ENCODE results near the gene PACRG. TPM values are rescaled to one million over a fixed set of nuclear protein-coding genes. Genes with fewer than 3 reads are reported as not detected.

The PACRG gene
- total RNA-seq, 1 donor from 2014 or later = 7.3 TPM

DNA sequence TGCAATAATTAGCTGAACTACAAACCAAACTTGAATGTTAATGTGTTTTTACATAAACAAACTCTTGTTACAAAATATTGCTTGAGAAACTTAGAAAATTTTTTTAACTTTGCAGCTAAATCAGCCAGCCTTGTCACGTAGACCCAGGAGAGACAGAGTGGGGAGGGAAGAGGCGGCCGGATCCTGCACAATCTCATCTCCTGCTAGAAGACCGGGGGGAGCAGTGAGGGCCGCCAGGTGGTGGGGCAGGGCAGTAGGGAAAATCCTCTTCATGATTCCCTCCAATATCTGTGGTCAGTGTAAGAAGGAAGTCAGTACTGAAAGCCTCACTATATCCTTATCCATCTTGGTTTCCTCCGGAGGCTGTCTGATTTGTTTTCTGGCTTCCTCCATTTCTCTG is 193.3 kb downstream of the PACRG start:
- DNase-seq (ENCODE audit: low spot score in 2 of 2) (no peak), FAIRE-seq (no peak)

DNA sequence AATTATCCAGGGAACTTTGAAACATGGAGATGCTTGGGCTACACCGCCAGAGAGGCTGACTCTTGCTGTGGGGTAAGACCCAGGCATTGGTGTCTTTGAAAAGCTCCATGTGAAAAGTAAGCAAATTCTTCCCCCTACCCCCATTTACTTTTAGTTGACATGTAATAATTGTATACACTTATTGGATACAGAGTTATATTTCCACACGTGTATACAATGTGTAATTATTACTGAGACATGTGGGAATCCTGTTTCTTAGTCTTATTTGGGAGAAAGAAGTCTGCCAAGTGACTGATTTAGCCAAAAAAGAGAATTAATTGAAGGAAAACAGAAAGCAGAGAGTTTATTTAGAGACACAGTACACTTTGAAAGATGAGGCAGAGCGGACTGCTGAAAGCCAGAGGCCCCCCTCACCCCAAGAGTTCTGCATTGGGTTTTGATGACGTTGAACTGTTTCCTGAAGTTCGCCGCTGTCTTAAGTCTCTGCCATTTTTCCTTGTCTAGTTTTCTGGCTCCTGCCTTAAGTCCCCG is 193.8 kb downstream of the PACRG start:
- FAIRE-seq = no peak
- no peak for DNase-seq (ENCODE audit: low spot score in 2 of 2)

DNA sequence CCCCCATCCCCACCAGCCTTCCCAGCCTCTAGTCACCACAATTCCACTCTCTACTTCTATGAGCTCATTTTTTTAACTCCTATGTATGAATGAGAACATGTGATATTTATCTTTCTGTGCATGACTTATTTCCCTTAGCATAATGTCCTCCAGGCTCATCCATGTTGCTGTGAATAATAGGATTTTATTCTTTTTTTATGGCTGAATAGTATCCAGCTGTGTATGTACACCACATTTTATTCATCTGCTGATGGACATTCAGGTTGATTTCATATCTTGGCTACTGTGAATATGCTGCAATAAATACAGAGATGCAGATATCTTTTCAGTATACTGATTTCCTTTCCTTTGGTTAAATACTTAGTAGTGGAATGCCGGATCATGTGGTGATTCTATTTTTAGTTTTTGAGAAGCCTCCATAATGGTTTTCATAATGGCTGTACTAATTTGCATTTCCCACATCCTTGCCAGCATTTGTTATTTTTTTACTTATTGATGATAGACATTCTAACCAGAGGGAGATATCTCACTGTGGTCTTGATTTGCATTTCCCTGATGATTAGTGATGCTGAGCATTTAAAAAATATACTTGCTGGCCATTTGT is 194.9 kb downstream of the PACRG start:
- DNase-seq (ENCODE audit: low spot score in 2 of 2) (no peak), FAIRE-seq (no peak)

DNA sequence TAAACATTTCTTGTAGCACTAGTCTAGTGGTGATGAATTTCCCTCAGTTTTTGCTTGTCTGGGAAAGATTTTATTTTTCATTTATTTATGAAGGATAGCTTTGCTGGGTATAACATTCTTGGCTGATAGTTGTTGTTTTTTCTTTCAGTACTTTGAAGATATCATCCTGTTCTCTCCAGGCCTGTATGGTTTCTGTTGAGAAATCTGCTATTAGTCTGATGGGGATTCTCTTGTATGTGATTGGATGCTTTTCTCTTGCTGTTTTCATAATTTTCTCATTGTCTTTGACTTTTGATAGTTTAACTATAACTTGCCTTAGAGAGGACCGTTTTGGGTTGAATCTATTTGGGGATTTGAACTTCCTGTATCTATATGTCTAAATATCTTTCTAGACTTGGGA is 207.1 kb downstream of the PACRG start:
- DNase-seq (ENCODE audit: low spot score in 2 of 2) (no peak), FAIRE-seq (no peak)

DNA sequence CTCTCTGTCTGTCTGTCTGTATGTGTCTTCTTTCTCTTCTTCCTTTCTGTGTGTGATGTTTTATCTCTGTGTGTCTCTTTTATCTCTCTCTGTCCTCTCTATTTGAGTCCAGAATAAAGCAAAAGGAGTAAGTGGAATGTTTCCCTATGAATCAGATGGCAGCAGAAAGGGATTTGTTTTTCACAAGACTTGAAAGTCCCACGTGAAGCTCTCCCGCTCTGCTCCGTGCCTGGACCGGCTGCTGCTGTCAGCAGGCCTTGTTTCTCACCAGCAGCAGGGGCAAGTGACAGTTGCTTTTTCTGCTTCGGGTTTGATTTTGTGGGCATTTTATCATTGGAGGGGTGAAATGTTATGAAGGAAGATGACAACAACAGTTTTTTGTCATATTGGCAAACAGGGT is 212.7 kb downstream of the PACRG start:
- DNase-seq (ENCODE audit: low spot score in 2 of 2) (no peak), FAIRE-seq (no peak)

DNA sequence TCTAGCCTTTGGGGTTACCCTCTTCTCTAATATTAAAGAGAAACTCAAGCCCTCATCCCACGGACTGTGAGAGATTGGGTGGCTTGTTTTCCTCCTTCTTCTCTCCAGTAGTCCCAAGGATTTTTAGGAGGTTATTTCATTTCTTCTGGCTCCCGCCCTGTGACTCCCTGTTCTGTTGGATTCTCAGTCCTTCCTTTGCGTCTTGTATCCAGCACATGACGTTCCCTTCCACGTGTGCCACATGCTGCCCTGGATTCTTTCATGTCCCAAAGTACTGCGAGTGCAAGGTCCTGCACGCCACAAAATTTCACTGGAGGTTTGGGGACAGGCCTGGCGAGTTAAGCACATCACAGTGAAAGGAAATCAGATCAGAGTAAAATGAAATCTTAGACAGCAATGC is 213.4 kb downstream of the PACRG start:
- no peak for FAIRE-seq
- DNase-seq (ENCODE audit: low spot score in 2 of 2) = no peak

DNA sequence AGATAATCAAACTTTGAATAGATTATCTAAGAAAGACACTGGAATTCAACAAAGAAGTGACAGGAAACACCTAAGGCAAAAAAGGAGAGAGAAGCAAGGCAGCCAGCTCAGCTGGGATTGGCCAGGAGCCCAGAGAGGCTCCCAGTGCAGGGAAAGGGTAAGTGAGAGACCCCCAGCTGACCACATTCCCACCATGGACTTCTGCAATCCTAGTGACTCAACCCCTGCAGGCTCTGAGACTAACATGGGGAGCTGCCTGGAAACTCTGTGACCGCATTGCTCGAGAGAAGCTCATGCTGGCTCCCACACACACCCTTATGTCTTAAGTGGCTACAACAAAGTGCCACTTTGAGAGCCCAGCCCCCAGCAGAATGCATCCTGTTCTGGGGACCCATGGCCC is 215.1 kb downstream of the PACRG start:
- DNase-seq (ENCODE audit: low spot score in 2 of 2) = no peak

DNA sequence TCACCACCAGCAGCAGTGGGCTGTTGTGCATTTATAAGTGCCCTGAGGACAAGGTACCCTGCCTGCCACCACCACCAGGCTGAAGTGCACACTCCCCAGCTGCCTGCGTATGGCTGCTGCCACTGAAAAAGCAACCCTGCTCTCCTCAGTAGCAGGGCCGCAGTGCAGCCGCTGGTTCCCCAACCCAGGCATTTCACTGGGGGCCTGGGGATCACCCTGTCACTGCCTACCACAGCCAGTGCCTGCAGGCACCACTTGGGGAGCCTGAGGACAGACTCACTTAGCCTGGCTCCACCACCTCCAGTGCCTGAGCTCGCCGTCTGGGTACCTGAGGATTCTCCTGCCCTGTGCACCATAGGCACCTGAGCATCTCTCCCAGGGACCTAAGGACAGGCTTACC is 215.6 kb downstream of the PACRG start:
- DNase-seq (ENCODE audit: low spot score in 2 of 2) (no peak), FAIRE-seq (no peak)

More for the DNA sequence above, 215.1 kb downstream of the PACRG start:
- FAIRE-seq = no peak

DNA sequence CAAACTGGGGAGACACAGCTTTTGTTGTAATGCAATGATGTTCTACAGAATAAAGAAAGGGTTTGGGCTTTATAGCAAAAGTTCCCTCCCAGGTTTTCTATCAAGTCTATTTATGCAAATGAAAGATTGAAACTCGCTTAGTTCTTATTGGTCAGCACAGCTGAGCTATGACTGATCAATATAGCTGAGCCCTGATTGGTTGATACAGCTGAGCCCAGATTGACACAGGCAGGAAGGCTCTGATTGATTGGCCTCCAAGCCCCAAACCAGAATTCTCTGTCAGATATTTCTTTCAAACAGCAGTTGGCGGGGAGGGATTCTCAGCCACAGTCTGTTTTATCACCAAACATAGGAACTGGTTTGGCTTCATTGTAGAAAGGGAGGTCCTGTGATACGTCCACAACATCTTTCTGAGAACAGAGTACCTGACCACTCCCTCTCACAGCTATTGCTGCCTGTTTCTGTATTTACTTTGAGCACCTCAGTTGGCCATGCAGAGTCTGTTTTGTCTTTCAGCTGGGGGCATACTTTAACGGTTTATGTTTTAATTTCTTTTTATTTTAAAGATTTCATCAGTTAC is 223.5 kb downstream of the PACRG start:
- no peak for FAIRE-seq
- no peak for DNase-seq (ENCODE audit: low spot score in 2 of 2)

DNA sequence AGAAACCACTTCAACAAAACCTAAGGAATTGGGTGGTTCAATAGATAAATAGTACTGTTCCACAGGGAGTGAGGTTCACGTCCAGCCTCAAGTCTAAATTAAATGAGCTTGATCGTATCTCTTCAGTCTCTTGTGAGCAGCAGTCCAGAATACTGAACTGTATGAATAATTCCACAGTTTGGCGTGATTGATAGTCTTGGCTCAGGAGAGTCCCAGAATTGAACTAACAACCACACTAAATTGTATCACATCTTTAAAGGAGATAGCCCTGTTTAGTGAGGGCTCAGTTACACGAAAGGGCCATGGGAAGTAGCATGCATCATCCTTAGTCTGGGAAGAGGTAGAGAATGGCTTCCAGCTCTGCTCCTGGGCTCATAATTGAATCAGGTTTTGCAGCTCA is 224.6 kb downstream of the PACRG start:
- no peak for DNase-seq (ENCODE audit: low spot score in 2 of 2)
- no peak for FAIRE-seq

DNA sequence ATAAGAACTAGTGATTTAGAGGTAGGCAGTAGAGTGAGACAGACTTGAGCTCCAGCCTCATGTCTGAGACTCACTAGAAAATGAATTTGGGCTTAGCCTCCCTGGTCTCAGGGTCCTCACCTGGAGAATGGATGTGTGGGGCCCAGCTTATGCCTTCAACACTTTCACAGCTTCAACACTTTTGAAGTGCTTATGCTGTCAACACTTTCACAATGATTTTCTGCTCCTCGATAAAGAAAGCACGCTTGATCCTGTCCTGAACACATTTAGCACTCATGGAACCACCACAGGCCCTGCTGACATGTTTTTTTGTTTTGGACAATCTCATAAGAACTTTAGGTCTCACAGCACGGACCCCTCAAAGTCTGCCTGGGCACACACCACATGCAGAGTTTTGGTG is 229.3 kb downstream of the PACRG start:
- no peak for DNase-seq (ENCODE audit: low spot score in 2 of 2)
- FAIRE-seq = no peak

DNA sequence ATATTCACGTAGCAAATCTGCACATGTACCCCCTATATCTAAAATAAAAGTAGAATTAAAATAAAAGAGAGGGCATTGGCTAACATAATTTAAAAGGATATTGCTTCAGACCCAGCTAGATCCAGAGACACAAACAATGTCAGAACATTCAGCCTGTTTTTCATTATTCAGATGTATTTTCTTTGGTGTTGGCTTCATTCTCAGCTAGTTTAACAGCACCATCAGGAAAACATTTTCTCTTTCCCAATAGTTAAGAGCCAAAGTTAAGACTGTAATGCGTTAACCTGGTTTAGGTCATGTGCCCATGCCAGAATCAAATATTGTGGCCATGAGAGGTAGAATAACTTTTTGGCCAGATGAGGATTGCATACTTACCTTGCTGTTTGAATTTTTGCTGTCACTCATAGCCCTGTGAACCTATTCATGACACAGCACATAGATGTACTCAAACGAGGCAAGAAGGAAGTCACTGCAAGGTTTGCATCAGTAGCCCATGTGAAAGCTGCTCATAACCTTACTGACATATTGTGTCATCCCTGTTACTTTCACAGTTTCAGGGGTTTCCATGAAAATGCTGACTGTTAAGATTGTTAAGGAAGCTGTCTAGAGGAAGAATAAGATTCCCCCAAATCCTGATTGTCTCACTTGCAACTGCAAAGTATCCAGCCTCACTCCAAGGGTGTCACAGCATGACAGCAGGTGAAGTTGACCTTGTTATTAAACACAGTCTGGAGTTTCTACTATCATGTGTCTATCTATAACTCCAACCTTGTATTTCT is 233.1 kb downstream of the PACRG start:
- FAIRE-seq (no peak), DNase-seq (ENCODE audit: low spot score in 2 of 2) (no peak)

DNA sequence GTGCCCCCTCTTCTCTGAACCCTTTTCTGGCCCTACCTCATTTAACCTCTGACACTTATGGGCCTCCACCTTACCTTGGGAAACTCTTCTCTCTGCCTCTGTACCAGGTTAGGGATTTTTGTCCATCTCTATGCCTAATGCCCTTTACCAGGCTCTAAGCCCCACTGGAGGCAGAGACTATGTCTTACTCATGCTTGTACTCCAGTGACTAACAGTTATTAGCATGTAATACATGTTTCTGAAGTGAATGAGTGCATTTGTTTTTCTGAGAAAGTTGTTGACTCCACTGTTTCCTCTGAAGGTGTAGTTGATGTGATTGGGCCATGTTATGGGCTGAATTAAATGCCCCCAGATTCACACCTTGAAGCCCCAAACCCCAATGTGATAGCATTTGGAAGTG is 234.3 kb downstream of the PACRG start:
- FAIRE-seq = no peak
- no peak for DNase-seq (ENCODE audit: low spot score in 2 of 2)

DNA sequence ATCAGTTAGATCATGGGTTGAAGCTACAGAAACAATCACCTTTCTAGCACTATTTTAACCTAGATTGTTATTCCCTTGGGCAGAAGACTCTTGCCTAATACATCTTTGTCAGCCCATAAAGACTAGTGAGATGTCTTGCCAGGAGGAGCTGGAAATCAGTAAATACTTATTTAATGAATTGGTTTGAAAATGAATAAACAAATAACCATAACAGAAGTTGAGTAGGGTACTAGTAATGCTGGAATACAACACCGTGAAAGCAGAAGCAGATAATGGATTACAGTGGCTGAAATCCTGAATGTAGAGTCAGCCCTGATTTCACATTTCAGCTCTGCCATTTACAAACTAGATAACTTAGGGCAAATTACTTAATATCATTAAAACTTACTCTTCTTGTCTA is 236.1 kb downstream of the PACRG start:
- DNase-seq (ENCODE audit: low spot score in 2 of 2) (no peak), FAIRE-seq (no peak)

DNA sequence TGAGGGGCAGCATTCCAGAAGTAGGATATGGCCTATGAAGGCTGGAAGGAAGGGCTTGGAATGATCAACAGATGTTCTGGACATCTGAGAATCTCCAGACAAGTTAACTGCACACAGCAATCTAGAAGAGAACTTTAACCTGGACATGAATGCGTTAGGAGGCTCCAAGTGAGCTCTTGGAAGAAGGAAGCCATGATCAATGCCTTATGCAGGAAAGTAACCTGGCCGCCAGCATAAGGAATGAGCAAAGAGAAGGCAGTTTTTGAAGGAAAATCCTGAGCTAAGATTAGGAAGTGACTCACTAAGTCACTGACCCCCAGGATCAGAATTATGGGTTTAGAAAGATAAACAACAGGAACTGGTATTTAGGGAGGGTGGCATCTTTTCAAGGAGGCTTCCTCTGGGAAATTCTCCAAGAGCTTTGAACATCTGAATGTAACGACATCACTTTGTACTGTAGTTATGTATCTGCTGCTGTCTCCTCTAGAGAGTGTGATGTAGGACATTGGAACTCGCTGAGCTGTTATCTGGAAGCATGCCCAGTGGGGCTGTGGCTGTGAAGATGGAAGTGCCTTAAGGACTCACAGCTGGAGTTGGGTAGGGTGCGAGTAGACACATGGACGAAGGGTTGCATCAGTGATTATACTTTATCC is 236.8 kb downstream of the PACRG start:
- no peak for FAIRE-seq
- DNase-seq (ENCODE audit: low spot score in 2 of 2) = no peak

DNA sequence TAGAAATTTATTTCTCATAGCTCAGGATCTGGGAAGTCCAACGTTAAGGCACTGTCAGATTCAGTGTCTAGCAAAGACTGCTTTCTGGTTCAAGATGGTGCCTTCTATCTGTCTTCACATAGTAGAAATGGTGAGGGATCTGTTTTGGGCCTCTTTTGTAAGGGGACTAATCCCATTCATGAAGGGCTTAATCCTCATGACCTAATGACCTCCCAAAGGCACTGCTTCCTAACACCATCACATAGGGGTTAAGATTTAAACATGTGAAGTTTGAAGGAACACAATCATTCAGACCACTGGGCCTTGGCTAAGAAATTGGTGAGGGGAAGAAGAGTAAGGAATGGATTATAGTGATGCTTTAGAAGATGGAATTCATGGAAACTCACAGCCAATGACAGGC is 237.6 kb downstream of the PACRG start:
- no peak for DNase-seq (ENCODE audit: low spot score in 2 of 2)
- FAIRE-seq = no peak

DNA sequence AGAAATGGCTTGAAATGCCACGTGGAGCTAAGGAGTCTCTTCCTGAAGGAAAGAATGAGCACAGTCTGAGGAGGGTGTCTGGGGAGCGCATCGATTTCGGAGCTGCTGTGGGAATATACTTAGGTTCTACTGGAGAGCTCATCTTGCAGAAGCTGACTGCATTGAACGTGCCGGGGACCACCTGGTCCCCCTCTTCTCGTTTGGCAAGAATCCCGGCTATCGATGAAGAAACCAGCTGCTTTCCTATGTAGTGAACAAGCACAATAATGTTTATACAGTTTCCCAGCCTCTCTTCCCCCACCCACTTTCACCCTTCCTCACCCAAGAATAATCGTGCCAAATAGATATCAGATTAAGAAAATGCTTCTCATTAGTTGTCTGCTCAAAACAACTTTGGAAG is 242.5 kb downstream of the PACRG start:
- no peak for FAIRE-seq
- no peak for DNase-seq (ENCODE audit: low spot score in 2 of 2)

DNA sequence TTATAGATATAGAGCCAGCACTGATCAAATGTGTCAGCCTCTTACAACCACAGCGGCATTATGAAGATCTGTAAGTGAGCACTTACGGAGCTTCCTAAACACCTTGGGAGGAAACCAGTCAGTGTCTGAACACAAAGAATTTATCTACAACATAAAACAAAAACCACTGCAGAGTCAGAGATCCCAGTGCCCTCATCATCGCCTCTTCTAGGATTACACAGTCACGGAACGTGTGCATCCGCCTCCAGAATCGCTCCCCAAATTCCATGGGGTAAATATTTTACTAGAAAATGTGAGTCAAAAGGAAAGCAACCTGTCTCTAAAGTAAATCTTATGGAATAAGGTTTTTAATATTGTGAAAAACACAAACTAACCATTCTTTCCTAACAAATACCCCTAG is 243.6 kb downstream of the PACRG start:
- FAIRE-seq (no peak), DNase-seq (ENCODE audit: low spot score in 2 of 2) (no peak)

DNA sequence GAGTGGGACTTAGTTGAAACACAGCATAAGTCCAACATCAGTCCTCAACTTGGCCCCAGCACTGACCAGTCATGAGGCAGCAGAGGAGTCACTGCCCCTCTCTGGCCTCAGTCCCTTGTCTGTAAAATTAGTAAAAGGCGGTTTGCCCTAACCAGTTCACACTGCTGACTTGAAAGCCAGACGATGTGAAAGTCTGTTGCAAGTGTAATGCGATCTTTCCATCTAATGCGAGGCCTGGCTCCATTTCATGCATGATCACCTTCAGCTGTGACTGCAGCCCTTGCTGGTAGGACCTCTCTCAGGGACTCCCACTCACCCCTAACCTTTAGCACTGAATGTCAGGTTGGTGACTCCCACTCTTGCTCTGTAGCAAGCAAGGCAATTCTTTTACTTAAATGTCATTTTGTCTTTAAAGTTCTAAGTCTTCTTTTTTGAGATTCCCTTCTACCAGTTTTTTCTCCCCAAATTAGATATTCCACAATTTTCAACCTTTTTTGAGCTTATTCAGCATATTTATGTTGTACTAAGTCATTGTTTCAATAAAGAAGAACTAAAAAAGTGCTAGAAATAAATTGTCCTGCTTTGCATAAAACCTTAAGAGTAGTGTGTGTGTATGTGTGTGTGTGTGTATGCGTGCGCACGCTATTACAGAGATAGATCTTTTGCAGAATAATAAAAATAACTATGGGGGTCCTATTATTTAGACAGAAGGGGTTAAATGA is 245.5 kb downstream of the PACRG start:
- FAIRE-seq (no peak), DNase-seq (ENCODE audit: low spot score in 2 of 2) (no peak)

DNA sequence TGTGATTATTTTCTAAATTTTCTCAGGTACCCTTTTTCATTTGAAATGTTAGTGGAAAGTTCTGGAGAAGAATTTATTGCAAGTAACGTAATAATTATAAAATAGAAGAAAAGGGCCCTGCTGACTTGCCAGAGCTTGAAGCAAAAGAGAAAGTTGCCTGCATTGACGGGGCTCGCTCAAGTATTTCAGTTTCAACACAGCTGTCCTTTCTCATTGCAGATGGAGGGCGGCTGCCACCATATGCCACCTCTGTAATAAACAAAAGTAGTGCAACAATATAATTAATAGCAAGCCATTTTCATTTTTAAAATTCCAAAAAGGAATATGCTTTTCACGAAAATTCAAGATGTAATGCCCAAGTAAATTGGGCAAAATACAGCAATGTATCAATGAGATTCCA is 246.2 kb downstream of the PACRG start:
- no peak for FAIRE-seq
- no peak for DNase-seq (ENCODE audit: low spot score in 2 of 2)

DNA sequence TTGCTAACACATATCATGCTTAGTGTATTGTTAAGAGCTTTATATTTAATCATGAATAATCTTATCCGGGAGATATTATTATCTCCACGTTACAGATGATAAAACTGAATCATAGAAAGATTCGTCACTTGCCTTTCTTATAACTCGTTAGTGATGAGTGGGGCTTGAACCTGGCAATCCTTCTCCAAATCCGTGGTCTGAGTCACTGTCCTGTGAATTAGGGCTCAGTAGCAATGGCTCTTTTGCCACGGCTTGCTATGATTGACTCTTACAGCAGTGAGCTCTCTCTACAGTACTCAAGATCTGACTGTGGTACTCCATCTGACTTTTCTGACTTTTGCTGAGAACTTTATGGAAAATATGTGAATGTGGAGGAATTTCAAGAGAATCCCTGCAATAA is 246.9 kb downstream of the PACRG start:
- FAIRE-seq (no peak), DNase-seq (ENCODE audit: low spot score in 2 of 2) (no peak)

Measured in frontal cortex (tissue), 4 donors.